GM19238 (cell line): ENCODE measurements around the gene PRKCB.

Source experiments
- DNase-seq: peaks from one replicate; pipeline ENCODE4 v3.0.0; 2011; ENCODE audit warnings: low spot score; ENCODE audit not compliant: insufficient read length

PRKCB gene

GRCh38 chr16:23836404-23837311, 875 bp downstream of the PRKCB start:
- DNase-seq: peak; percentile 39

GRCh38 chr16:23837553-23838308, 1.9 kb downstream of the PRKCB start:
- no peak for DNase-seq

DNA sequence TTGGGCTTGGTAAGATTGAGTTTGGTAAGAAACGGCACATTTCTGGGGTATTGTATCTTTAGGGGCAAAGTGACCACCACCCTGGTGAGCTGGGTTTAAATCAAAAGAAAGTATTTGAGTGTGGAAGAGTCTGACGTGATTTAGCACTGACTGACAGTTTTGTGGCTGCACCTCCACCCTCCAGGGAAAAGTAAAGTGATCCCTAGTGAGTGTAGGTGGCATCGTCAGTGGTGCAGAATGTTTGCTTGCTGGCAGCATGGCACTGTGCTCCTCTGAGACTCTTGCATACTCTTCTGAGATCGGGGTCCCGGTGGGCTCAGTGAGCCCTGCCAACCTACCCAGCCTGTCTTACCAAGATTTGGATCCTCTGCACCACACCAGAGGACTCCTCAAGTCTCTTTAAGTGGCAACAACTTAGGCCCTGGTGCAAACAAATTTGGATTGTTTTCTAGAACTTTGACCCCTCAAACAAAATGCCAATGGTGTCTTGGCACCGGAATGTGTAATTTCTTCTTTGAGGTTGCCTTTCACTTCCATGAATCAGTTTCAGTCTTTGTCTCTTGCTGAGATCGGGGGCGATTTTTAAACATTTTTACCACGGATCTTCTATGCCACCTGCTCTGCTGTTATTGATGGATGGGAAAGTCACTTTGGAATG, 2.8 kb downstream of the PRKCB start:
- no peak for DNase-seq

DNA sequence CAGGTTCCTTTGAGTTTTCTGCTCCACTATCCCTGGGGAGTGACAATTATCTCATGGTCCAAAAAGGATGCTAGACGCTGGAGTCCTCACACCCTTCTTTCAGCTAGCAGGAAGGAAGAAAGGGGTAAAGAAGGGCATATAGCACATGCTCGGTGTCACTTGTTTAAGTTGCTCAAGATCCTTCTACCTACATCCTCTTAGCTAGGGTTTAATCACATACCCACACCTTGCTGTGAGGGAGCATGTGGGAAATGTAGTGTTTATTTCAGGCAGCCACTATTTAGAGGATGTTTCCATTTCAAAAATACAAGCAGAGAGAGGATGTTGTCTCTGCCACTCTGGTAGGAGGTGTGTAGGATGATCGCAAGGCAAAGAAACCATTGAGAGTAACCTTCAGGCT, 4.5 kb downstream of the PRKCB start:
- no peak for DNase-seq

DNA sequence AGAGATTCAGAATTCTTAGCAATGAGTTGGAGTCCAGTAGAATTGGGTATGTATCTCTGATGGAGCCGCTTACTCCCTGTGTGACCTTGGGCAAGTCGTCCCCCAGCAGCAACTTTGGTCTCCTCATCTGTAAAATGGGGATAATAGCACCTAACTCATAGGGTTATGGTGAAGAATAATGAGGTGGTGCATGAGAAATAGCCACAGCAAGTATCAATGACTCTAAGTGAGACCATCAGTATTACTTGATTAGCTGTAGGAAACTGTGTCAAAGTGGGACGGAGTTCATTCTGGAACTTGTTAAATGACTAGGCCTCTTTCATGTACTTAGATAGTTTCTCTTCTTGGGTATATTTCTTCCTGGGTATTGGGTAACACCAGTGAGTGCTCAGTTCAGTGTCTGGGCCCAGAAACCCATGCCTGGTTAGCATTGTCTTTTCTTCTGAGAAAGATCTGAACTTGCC, 6.4 kb downstream of the PRKCB start:
- DNase-seq: peak; percentile 26

DNA sequence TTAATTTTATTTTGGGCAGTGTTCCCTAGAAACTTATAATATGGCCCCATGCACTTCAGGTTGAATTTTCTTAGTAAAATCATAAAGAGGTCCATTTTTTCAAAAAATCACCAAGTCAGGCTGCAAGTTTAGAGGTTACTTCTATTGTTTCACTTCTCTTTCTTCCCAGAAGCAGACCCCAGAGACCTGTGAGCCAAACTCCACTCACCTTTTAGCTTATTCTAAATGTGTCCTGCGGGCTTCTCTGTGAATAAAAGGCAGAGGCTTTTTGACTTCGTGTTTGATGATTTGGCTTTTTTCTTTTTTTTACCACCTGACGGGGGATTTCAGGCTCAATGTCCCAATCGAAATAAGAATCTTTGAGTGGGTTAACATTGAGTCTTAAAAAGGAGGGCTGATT, 7.4 kb downstream of the PRKCB start:
- no peak for DNase-seq

GRCh38 chr16:23847251-23847650, 11.5 kb downstream of the PRKCB start:
- DNase-seq: no peak

DNA sequence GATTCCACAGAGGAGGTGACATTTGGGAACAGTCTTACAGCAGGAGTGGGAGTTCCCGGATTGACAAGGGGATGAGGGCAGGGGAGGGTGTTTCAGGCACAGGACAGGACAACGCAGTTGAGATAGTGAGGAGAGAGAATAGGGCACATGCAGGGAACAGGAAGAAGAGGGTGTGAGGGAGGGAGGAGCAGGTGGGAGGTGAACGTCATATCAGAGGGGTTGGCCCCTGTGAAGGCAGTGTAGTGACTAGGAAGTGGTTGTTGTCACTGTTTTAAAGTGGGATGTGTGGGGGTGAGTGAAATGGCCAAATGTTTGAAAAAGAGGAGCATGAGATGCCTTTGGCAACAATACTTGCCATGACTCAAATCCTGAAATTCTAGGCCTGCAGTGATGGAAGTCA, 12.2 kb downstream of the PRKCB start:
- DNase-seq: no peak

GRCh38 chr16:23848958-23849357, 13.2 kb downstream of the PRKCB start:
- no peak for DNase-seq

- DNase-seq: no peak
These were observed 17.2 kb downstream of the PRKCB start for GRCh38 chr16:23852794-23853562.

DNA sequence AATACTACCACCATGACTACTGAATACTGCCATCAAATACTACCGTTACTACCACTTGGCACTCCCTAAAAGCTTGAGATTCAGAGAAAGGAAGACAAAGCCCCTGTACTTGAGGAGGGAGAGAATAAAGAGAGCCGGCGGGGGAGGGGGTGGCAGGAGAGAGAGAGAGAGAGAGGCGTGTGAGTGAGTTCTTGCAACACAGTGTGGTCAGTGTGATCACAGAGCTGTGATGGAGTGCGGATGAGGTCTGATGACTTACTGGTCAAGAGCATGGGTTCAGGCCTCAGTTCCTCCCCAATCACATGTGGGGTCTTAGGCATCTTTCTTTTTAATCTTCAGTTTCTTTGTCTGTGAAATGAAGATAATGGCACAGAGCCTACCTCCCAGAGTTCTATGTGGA, 19.2 kb downstream of the PRKCB start:
- no peak for DNase-seq

DNA sequence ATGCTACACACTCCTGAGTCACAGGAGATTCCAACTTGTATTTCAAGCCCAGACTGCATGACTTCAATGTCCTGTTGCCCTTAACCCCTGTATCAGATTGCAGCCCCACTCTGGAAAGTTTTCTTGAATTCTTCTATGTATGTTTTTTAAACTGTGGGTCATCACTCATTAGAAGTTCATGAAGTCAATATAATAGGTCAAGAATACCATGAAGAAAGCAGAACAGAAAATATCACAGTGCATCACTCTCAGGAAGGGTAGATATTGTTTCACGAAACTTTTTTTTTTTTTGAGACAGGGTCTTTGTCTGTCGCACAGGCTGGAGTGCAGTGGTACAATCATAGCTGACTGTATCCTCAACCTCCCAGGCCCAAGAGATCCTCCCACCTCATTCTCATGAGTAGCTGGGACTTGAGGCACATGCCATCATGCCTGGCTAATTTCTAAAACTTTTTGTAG, 20.5 kb downstream of the PRKCB start:
- DNase-seq: no peak

DNA sequence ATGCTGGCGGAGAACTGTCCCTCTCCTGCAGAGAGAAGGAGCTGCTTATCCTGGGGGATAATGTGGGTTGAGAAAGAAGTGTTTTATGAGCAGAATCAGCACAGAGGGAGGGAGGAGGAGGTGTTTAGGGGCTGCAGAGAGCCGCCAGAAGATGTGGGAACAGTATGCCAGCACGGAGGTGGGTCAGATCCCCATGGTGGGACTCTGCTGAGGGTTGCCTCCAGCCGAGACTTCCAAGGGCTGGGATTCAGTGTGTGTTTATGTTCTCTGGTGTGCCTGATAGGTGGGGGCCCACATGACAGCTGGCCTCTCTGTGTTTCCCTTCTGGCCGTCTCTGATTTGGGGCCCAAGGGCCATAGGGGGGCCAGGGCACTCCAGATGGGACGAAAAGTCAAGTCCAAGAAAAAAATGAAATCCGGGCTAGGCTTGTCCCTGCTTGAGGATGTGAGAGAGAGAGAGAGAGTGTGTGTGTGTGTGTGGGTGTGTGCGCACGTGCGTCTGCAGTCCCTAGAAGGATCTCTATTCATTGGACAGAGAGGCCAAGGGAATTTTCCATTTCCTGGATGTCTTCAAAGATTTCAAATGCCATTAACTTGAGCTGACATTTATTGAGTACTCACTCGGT, 21.6 kb downstream of the PRKCB start:
- no peak for DNase-seq

DNA sequence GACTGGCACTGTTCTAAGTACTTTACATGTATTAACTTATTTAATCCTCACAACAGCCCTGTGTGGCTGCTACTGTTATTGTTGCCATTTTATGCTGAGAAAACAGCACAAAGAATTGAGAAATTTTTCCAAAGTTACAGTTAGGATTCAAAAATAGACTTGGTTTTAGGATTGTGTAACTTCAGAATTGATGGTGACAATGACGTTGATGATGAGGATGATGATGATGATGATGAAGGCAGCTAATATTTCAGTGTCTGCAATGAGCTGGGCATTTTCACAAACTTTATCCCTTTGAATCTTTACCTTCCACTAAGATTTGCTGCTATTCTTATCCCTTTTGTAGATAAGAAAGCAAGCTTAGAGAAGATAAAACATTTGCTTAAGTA, 22.1 kb downstream of the PRKCB start:
- DNase-seq: no peak

DNA sequence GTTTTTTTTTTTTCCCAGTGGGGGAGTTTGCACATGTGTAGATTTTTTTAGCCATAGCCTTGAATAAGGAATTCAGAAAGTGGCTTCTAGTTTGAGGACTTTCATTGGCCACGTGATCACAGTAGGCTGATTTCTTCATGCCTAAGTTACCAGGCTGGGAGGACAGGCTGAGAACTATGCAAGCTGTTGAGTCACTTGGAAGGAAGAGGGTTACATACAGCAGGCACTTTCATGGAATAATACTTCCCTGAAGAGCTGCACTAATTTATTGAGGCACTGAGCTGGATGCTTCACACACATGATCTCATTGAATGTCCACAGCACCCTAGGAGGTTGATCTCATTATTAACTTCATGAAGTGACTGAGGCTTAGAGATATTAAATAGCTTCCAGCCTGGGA, 22.8 kb downstream of the PRKCB start:
- DNase-seq: no peak

DNA sequence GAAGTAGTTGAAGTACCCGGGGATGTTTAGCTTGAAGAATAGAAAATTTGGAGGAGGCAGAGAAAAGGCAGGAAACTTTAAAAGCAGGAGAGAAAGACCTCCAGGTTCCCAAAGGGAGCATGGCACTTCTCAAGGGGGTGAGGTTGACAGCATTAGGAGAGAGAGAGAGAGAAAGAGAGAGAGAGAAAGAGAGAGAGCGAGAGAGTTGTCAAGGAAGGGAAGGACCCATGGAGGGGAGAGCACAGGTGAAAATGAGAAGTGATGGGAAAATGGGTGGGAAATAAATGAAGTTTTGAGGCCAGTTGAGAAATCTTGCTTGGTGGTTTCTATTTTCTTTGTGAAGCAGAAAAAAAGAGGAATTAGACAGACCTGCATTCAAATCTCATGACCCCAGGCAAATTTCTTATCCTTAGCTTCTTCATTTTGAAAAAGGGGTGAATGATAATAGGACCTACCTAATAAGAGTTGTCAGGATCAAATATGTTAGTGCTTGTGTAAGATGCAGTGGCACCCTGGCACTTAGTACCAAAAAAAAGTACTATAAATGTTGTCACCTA, 24.0 kb downstream of the PRKCB start:
- no peak for DNase-seq

DNA sequence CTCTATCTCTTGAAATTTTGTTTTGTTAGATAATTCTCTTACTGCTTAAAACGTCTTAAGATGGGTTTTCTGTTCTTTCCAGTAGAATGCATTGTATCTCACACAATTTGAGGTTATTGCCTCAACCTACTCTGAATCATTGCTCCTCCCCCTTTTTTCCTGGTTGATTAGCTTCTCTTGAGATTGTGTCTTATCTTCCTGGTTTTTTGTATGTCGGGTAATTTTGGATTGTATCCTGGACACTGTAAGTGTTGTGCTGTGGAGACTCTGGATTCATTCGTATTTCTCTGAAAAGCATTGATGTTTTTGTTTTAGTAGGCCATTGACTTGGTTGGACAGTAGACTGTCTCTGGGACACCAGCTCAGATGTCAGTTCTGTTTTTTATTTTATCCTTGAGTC, 26.1 kb downstream of the PRKCB start:
- no peak for DNase-seq

- no peak for DNase-seq
These were observed 26.8 kb downstream of the PRKCB start for GRCh38 chr16:23862556-23862955.

- DNase-seq: no peak
These were observed 28.0 kb downstream of the PRKCB start for GRCh38 chr16:23863511-23864422.
